ENCODE data around the gene EVC2. TPM values are rescaled to one million over a fixed set of nuclear protein-coding genes. Genes with fewer than 3 reads are reported as not detected.

Gene EVC2
- total RNA-seq, 4 donors from 2014 or later, result 7.8 to 22.2 (median 9.9) TPM

- WGBS, result 78% methylated on average over 5 of the region's 5 CpGs
- TF ChIP-seq POLR2AphosphoS5 (IDR thresholded peaks at IDR 0.05) (no peak), EP300 (IDR thresholded peaks at IDR 0.05) (no peak), POLR2A (IDR thresholded peaks at IDR 0.05) (no peak), CTCF (IDR thresholded peaks at IDR 0.05) (no peak)
- H3K4me3 ChIP-seq, result no peak overlapping the region
- no peaks in the 10 kb centered on the region for H3K27me3 ChIP-seq
- no peaks in the 10 kb centered on the region for H3K9me3 ChIP-seq
- no peak for DNase-seq (ENCODE audit: low spot score in 2 of 2)
- no peaks in the 10 kb centered on the region for H3K4me1 ChIP-seq
- peaks cover 14% of the 10 kb centered on the region for H3K36me3 ChIP-seq
- H3K27ac ChIP-seq, result no peak overlapping the region
Measured at GRCh38 chr4:5721923-5722322, 13.6 kb upstream of the EVC2 start.

GRCh38 chr4:5720980-5721379, 12.6 kb upstream of the EVC2 start:
- TF ChIP-seq POLR2A (IDR thresholded peaks at IDR 0.05), result no peak
- no peak for TF ChIP-seq POLR2AphosphoS5 (IDR thresholded peaks at IDR 0.05)
- no peak for TF ChIP-seq EP300 (IDR thresholded peaks at IDR 0.05)
- TF ChIP-seq CTCF (IDR thresholded peaks at IDR 0.05), result no peak
- H3K27ac ChIP-seq, result no peak overlapping the region
- no peaks in the 10 kb centered on the region for H3K27me3 ChIP-seq
- H3K4me3 ChIP-seq, result no peak overlapping the region
- no peak for DNase-seq (ENCODE audit: low spot score in 2 of 2)
- H3K4me1 ChIP-seq, result no peaks in the 10 kb centered on the region
- H3K36me3 ChIP-seq, result peaks cover 14% of the 10 kb centered on the region
- WGBS, result 82% methylated on average over 3 of the region's 3 CpGs
- no peaks in the 10 kb centered on the region for H3K9me3 ChIP-seq

- DNase-seq (ENCODE audit: low spot score in 2 of 2), result no peak
- H3K4me1 ChIP-seq, result no peaks in the 10 kb centered on the region
- H3K36me3 ChIP-seq, result peaks cover 14% of the 10 kb centered on the region
- no peak overlapping the region for H3K4me3 ChIP-seq
- H3K9me3 ChIP-seq, result no peaks in the 10 kb centered on the region
- TF ChIP-seq POLR2AphosphoS5 (IDR thresholded peaks at IDR 0.05), result no peak
- TF ChIP-seq EP300 (IDR thresholded peaks at IDR 0.05), result no peak
- no peak for TF ChIP-seq CTCF (IDR thresholded peaks at IDR 0.05)
- no peak for TF ChIP-seq POLR2A (IDR thresholded peaks at IDR 0.05)
- H3K27ac ChIP-seq, result no peak overlapping the region
- 86% methylated on average over 16 of the region's 16 CpGs for WGBS
- no peaks in the 10 kb centered on the region for H3K27me3 ChIP-seq
Measured at GRCh38 chr4:5720157-5720850, 11.9 kb upstream of the EVC2 start.

- peaks cover 14% of the 10 kb centered on the region for H3K36me3 ChIP-seq
- no peaks in the 10 kb centered on the region for H3K4me1 ChIP-seq
- H3K27me3 ChIP-seq, result no peaks in the 10 kb centered on the region
- H3K27ac ChIP-seq, result no peak overlapping the region
- 83% methylated on average over 7 of the region's 7 CpGs for WGBS
- no peak overlapping the region for H3K4me3 ChIP-seq
- DNase-seq (ENCODE audit: low spot score in 2 of 2), result no peak
- TF ChIP-seq POLR2A (IDR thresholded peaks at IDR 0.05) (no peak), CTCF (IDR thresholded peaks at IDR 0.05) (no peak), EP300 (IDR thresholded peaks at IDR 0.05) (no peak)
- no peaks in the 10 kb centered on the region for H3K9me3 ChIP-seq
Measured at GRCh38 chr4:5719350-5720055, 11.1 kb upstream of the EVC2 start.

GRCh38 chr4:5718411-5718810, 10.1 kb upstream of the EVC2 start:
- no peak for DNase-seq (ENCODE audit: low spot score in 2 of 2)
- 69% methylated on average over 4 of the region's 4 CpGs for WGBS
- H3K4me1 ChIP-seq, result no peaks in the 10 kb centered on the region
- no peak for TF ChIP-seq POLR2AphosphoS5 (IDR thresholded peaks at IDR 0.05)
- no peak for TF ChIP-seq POLR2A (IDR thresholded peaks at IDR 0.05)
- TF ChIP-seq CTCF (IDR thresholded peaks at IDR 0.05), result no peak
- TF ChIP-seq EP300 (IDR thresholded peaks at IDR 0.05), result no peak
- H3K27ac ChIP-seq, result no peak overlapping the region
- H3K36me3 ChIP-seq, result peaks cover 10% of the 10 kb centered on the region
- H3K27me3 ChIP-seq, result no peaks in the 10 kb centered on the region
- no peak overlapping the region for H3K4me3 ChIP-seq
- no peaks in the 10 kb centered on the region for H3K9me3 ChIP-seq
